Epidermal melanocyte (primary cell): ENCODE measurements around the gene PAQR5.
"Not testable (repeated sequence)": the region's sequence is repeated elsewhere in the genome, so short reads cannot be mapped to it uniquely, and the experiment has no call there.

Experiments
- DNase-seq: peaks from one replicate; pipeline ENCODE4 v3.0.0; 2011; ENCODE audit warnings: low spot score; ENCODE audit not compliant: insufficient read length

PAQR5 gene

GRCh38 chr15:69293741-69294615, 4.7 kb upstream of the PAQR5 start:
- DNase-seq, result no peak

- no peak for DNase-seq
Measured at GRCh38 chr15:69296606-69297005, 2.1 kb upstream of the PAQR5 start.

GRCh38 chr15:69297642-69298353, 914 bp upstream of the PAQR5 start:
- DNase-seq, result no peak

- no peak for DNase-seq
Measured at GRCh38 chr15:69298354-69298696, 387 bp upstream of the PAQR5 start.

- no peak for DNase-seq
Measured at GRCh38 chr15:69299451-69299886, 757 bp downstream of the PAQR5 start.

GRCh38 chr15:69299943-69300588, 1.4 kb downstream of the PAQR5 start:
- no peak for DNase-seq

- DNase-seq, result not testable (repeated sequence)
Measured at GRCh38 chr15:69301101-69301500, 2.4 kb downstream of the PAQR5 start.

- not testable (repeated sequence) for DNase-seq
Measured at GRCh38 chr15:69302087-69302486, 3.4 kb downstream of the PAQR5 start.

- no peak for DNase-seq
Measured at GRCh38 chr15:69302929-69303328, 4.2 kb downstream of the PAQR5 start.

GRCh38 chr15:69303337-69304181, 4.8 kb downstream of the PAQR5 start:
- DNase-seq, result no peak

- DNase-seq, result no peak
Measured at GRCh38 chr15:69304182-69304545, 5.5 kb downstream of the PAQR5 start.

GRCh38 chr15:69305204-69305931, 6.7 kb downstream of the PAQR5 start:
- no peak for DNase-seq

GRCh38 chr15:69305933-69306568, 7.3 kb downstream of the PAQR5 start:
- no peak for DNase-seq

GRCh38 chr15:69307939-69308338, 9.2 kb downstream of the PAQR5 start:
- no peak for DNase-seq

GRCh38 chr15:69308949-69309348, 10.2 kb downstream of the PAQR5 start:
- DNase-seq, result no peak

- no peak for DNase-seq
Measured at GRCh38 chr15:69311319-69311721, 12.6 kb downstream of the PAQR5 start.

- DNase-seq, result no peak
Measured at GRCh38 chr15:69313432-69314000, 14.8 kb downstream of the PAQR5 start.

- no peak for DNase-seq
Measured at GRCh38 chr15:69314131-69314530, 15.4 kb downstream of the PAQR5 start.

GRCh38 chr15:69314736-69315135, 16.0 kb downstream of the PAQR5 start:
- no peak for DNase-seq
